H9 (cell line): ENCODE measurements around the gene TRPV5. TPM values are rescaled to one million over a fixed set of nuclear protein-coding genes. Genes with fewer than 3 reads are reported as not detected.

Experiments used
- DNase-seq: peaks from one replicate; pipeline ENCODE4 v3.0.0-alpha.2; 2017
- H2AFZ ChIP-seq: one replicate; pipeline ENCODE4 v1.6.1; 2013; ENCODE audit warnings: mild to moderate bottlenecking, low read length, control low read depth, moderate library complexity
- H2AK5ac ChIP-seq: 2 replicates; pipeline ENCODE4 v1.6.1; 2013; ENCODE audit warnings: low read length, control low read depth, mixed read lengths; ENCODE audit not compliant: insufficient read length
- H2BK120ac ChIP-seq: one replicate; pipeline ENCODE4 v1.6.1; 2013; ENCODE audit warnings: low read depth, mild to moderate bottlenecking, low read length, control low read depth, inconsistent platforms; ENCODE audit not compliant: poor library complexity, severe bottlenecking
- H2BK12ac ChIP-seq: 2 replicates; pipeline ENCODE4 v1.6.1; 2013; ENCODE audit warnings: low read length, control low read depth, mixed read lengths, low read depth; ENCODE audit not compliant: insufficient read length
- H2BK15ac ChIP-seq: 2 replicates; pipeline ENCODE4 v1.6.1; 2013; ENCODE audit warnings: low read depth, low read length, control low read depth
- H2BK20ac ChIP-seq: one replicate; pipeline ENCODE4 v1.6.1; 2013; ENCODE audit warnings: low read depth, mild to moderate bottlenecking, low read length, control low read depth, inconsistent platforms; ENCODE audit not compliant: poor library complexity, severe bottlenecking
- H2BK5ac ChIP-seq: 2 replicates; pipeline ENCODE4 v1.6.1; 2013; ENCODE audit warnings: low read length, control low read depth, mixed read lengths; ENCODE audit not compliant: insufficient read length
- H3K14ac ChIP-seq: 2 replicates; pipeline ENCODE4 v1.6.1; 2013; ENCODE audit warnings: low read length, control low read depth; ENCODE audit not compliant: insufficient read depth
- H3K18ac ChIP-seq: 2 replicates; pipeline ENCODE4 v1.6.1; 2013; ENCODE audit warnings: low read depth, mild to moderate bottlenecking, mixed read lengths, low read length, control low read depth; ENCODE audit not compliant: insufficient read length
- H3K23ac ChIP-seq: 2 replicates; pipeline ENCODE4 v1.6.1; 2013; ENCODE audit warnings: low read length, control low read depth, mixed read lengths, low read depth; ENCODE audit not compliant: insufficient read length
- H3K23me2 ChIP-seq: 2 replicates; pipeline ENCODE4 v1.6.1; 2013; ENCODE audit warnings: low read depth, mild to moderate bottlenecking, mixed read lengths, low read length, control low read depth; ENCODE audit not compliant: insufficient read length, poor library complexity, severe bottlenecking
- H3K27ac ChIP-seq: 2 replicates; pipeline ENCODE4 v1.5.1; 2013; ENCODE audit warnings: low read length, control low read depth, mixed read lengths, low read depth; ENCODE audit not compliant: insufficient read length
- H3K27me3 ChIP-seq: 2 replicates; pipeline ENCODE4 v1.6.1; 2013; ENCODE audit warnings: low read length, control low read depth, inconsistent platforms; ENCODE audit not compliant: insufficient read depth
- H3K4ac ChIP-seq: 2 replicates; pipeline ENCODE4 v1.6.1; 2013; ENCODE audit warnings: low read depth, mild to moderate bottlenecking, control low read depth, inconsistent platforms, low read length, moderate library complexity
- H3K4me1 ChIP-seq: 2 replicates; pipeline ENCODE4 v1.6.1; 2013; ENCODE audit warnings: low read length, control low read depth, inconsistent platforms; ENCODE audit not compliant: insufficient read depth
- H3K4me2 ChIP-seq: 2 replicates; pipeline ENCODE4 v1.6.1; 2013; ENCODE audit warnings: low read length, control low read depth, mixed read lengths; ENCODE audit not compliant: insufficient read length, insufficient read depth
- H3K56ac ChIP-seq: 2 replicates; pipeline ENCODE4 v1.6.1; 2013; ENCODE audit warnings: low read depth, mild to moderate bottlenecking, mixed read lengths, low read length, control low read depth; ENCODE audit not compliant: insufficient read length
- H3K79me1 ChIP-seq: 2 replicates; pipeline ENCODE4 v1.6.1; 2013; ENCODE audit warnings: low read depth, mild to moderate bottlenecking, moderate library complexity, low read length, control low read depth, inconsistent platforms; ENCODE audit not compliant: insufficient read depth, poor library complexity, severe bottlenecking
- H3K79me2 ChIP-seq: 2 replicates; pipeline ENCODE4 v1.6.1; 2013; ENCODE audit warnings: low read length, control low read depth, inconsistent platforms; ENCODE audit not compliant: insufficient read depth
- H3K9ac ChIP-seq: 2 replicates; pipeline ENCODE4 v1.6.1; 2013; ENCODE audit warnings: low read length, control low read depth, mixed read lengths; ENCODE audit not compliant: insufficient read length; ENCODE audit errors: extremely low read depth
- H3K9me3 ChIP-seq: one replicate; pipeline ENCODE4 v1.6.1; 2013; ENCODE audit warnings: low read depth, low read length, inconsistent platforms; ENCODE audit not compliant: control insufficient read depth
- H3T11ph ChIP-seq: one replicate; pipeline ENCODE4 v1.6.1; 2013; ENCODE audit warnings: mild to moderate bottlenecking, low read length, control low read depth, inconsistent platforms
- H4K20me1 ChIP-seq: one replicate; pipeline ENCODE4 v1.6.1; 2013; ENCODE audit not compliant: control insufficient read depth, insufficient read length, insufficient read depth
- H4K5ac ChIP-seq: 2 replicates; pipeline ENCODE4 v1.6.1; 2013; ENCODE audit warnings: low read depth, mild to moderate bottlenecking, mixed read lengths, low read length, control low read depth; ENCODE audit not compliant: insufficient read length
- H4K8ac ChIP-seq: replicated peaks from 2 replicates; pipeline ENCODE4 v1.6.1; 2013; ENCODE audit warnings: low read length, control low read depth, mixed read lengths, low read depth; ENCODE audit not compliant: insufficient read length
- H4K91ac ChIP-seq: 2 replicates; pipeline ENCODE4 v1.6.1; 2013; ENCODE audit warnings: low read depth, mild to moderate bottlenecking, moderate library complexity, mixed read lengths, low read length, control low read depth; ENCODE audit not compliant: insufficient read length
- H3K27ac Mint-ChIP-seq, 3 experiments: 2 replicates in 2 of 3; 3 replicates in 1 of 3; pipeline ENCODE4 v1.8.0; 2020 to 2021; ENCODE audit warnings: mixed read lengths in 3 of 3, mild to moderate bottlenecking in 1 of 3, moderate library complexity in 1 of 3
- H3K27me3 Mint-ChIP-seq: 2 replicates; pipeline ENCODE4 v1.8.0; 2021; ENCODE audit warnings: low read depth, mild to moderate bottlenecking, moderate library complexity, mixed read lengths
- H3K36me3 Mint-ChIP-seq, 3 experiments: 2 replicates in 2 of 3; 3 replicates in 1 of 3; pipeline ENCODE4 v1.8.0; 2020 to 2021; ENCODE audit warnings: low read depth in 3 of 3, mixed read lengths in 3 of 3; ENCODE audit not compliant: insufficient read depth in 1 of 3
- H3K4me1 Mint-ChIP-seq, 2 experiments: 2 replicates each; pipeline ENCODE4 v1.8.0; 2020; ENCODE audit warnings: mixed read lengths in 2 of 2
- H3K4me3 Mint-ChIP-seq, 2 experiments: 2 replicates in 1 of 2; 3 replicates in 1 of 2; pipeline ENCODE4 v1.8.0; 2020 to 2021; ENCODE audit warnings: mild to moderate bottlenecking in 2 of 2, mixed read lengths in 2 of 2, moderate library complexity in 1 of 2
- H3K9me3 Mint-ChIP-seq, 2 experiments: 2 replicates in 1 of 2; 3 replicates in 1 of 2; pipeline ENCODE4 v1.8.0; 2020; ENCODE audit warnings: mild to moderate bottlenecking in 2 of 2, mixed read lengths in 2 of 2, moderate library complexity in 1 of 2
- WGBS: extraction: QIAGEN DNeasy Blood & Tissue Kit; methylation state at CpG from one replicate; pipeline ENCODE4 v1.1.7; 2013; ENCODE audit warnings: missing lambda C conversion rate, low lambda C conversion rate, mixed read lengths; ENCODE audit not compliant: insufficient read length; ENCODE audit errors: extremely low coverage; 5-methylcytosine and 5-hydroxymethylcytosine counted together
- total RNA-seq: library from RNA; stranded (reverse); gene quantifications from 2 replicates; pipeline ENCODE4 v1.2.1, GENCODE V29; 2021
- TF ChIP-seq, protein P1 (sequence below): fragments of 200-600 bp; sonication (generic); conservative IDR thresholded peaks from 3 replicates; pipeline ENCODE4 v1.8.0; 2021; ENCODE audit warnings: antibody characterized with exemption, mild to moderate bottlenecking

The TRPV5 gene
- total RNA-seq, 1 experiment from 2014 or later, result not detected

DNA sequence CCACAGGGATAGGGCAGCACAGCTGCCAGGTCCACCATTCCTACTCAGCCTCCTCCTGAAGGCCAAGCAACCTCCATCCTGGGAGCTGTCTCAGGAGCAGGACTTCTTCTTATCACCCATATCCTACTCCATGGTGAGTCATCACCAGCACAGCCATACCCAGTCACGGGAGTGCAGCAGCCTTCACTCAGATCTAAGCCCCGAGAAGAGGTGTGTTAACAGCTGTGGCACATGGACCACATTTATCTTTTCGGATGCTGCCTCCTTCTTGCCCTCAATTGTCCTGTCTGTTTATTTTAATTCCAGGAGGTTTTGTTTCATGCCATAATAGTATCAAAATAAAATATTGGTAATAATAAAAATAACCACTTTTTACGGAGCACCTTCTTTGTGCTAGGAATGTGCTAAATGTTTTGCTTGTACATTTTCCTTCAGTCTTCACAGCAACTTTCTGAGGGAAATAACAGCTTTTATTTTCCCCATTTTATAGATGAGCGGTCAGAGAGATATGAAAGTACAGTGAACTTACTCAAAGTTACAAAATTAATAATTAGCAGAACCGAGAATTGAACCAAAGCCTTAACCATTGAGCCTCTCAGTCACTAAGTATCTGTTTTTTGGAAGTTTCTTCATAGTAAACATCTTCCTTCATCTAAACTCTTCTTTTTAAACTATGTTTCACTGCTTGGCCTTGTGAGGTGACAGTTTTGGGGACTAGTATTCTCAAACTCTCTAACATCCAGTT lies 31.1 kb upstream of the TRPV5 start:
- Histone ChIP-seq H2BK120ac (no peak overlapping the region), H4K8ac (no peak overlapping the region), H2BK15ac (no peak overlapping the region), H2BK5ac (no peak overlapping the region), H2BK20ac (no peak overlapping the region), H3K27me3 (no peaks in the 10 kb centered on the region), H3K14ac (no peak overlapping the region), H3K9me3 (no peaks in the 10 kb centered on the region), H2BK12ac (no peak overlapping the region), H3K56ac (no peak overlapping the region), H3K23me2 (no peaks in the 10 kb centered on the region), H3K4me2 (no peak overlapping the region), H3K4me1 (no peaks in the 10 kb centered on the region; the same call in 1 of the 2 replicates), H4K20me1 (no peaks in the 10 kb centered on the region), H3K9ac (no peak overlapping the region), H2AFZ (no peak overlapping the region), H3K27ac (no peak overlapping the region), H4K91ac (no peak overlapping the region), H2AK5ac (no peak overlapping the region), H3K4ac (no peak overlapping the region), H3K79me1 (no peaks in the 10 kb centered on the region), H4K5ac (no peak overlapping the region), H3K79me2 (no peaks in the 10 kb centered on the region), H3K23ac (no peak overlapping the region), H3K18ac (no peak overlapping the region), H3T11ph (no peak overlapping the region)
- no peaks in the 10 kb centered on the region; the same call in none of the 2 replicates for H3K27me3 Mint-ChIP-seq
- H3K27ac Mint-ChIP-seq, result no peak overlapping the region
- no peaks in the 10 kb centered on the region; a peak in 2 of 7 replicates for H3K36me3 Mint-ChIP-seq
- WGBS, result no CpG with 5 or more reads among the region's 6 CpGs
- no peak overlapping the region for H3K4me3 Mint-ChIP-seq
- no peak for DNase-seq
- peaks cover 15 to 26% of the 10 kb centered on the region in 2 experiments for H3K4me1 Mint-ChIP-seq
- TF ChIP-seq, protein P1, sequence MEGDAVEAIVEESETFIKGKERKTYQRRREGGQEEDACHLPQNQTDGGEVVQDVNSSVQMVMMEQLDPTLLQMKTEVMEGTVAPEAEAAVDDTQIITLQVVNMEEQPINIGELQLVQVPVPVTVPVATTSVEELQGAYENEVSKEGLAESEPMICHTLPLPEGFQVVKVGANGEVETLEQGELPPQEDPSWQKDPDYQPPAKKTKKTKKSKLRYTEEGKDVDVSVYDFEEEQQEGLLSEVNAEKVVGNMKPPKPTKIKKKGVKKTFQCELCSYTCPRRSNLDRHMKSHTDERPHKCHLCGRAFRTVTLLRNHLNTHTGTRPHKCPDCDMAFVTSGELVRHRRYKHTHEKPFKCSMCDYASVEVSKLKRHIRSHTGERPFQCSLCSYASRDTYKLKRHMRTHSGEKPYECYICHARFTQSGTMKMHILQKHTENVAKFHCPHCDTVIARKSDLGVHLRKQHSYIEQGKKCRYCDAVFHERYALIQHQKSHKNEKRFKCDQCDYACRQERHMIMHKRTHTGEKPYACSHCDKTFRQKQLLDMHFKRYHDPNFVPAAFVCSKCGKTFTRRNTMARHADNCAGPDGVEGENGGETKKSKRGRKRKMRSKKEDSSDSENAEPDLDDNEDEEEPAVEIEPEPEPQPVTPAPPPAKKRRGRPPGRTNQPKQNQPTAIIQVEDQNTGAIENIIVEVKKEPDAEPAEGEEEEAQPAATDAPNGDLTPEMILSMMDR, result no peak
- no peaks in the 10 kb centered on the region for H3K9me3 Mint-ChIP-seq
